Panc1 (cell line): ENCODE data around the gene SIGMAR1.

Experiments
- POLR2AphosphoS5 ChIP-seq: IDR thresholded peaks from 2 replicates; pipeline ENCODE4 v1.6.1; 2012; ENCODE audit warnings: mild to moderate bottlenecking, low read depth, low read length, moderate library complexity
- SIN3A ChIP-seq: IDR thresholded peaks from 2 replicates; pipeline ENCODE4 v1.6.1; 2012; ENCODE audit warnings: low read depth, mild to moderate bottlenecking, low read length, moderate library complexity, borderline replicate concordance; ENCODE audit not compliant: insufficient read depth
- TCF7L2 ChIP-seq: IDR thresholded peaks from 2 replicates; pipeline ENCODE4 v1.6.1; 2011; ENCODE audit warnings: mild to moderate bottlenecking, low read depth, low read length, inconsistent platforms
- TF ChIP-seq, protein P1 (sequence below): fragments of 450-650 bp; IDR thresholded peaks from 2 replicates; pipeline ENCODE4 v1.5.1; 2017; ENCODE audit warnings: mild to moderate bottlenecking
- TF ChIP-seq, protein P2 (sequence below), 2 experiments: IDR thresholded peaks; 2 replicates each; pipeline ENCODE4 v1.6.1; 2011 to 2012; ENCODE audit warnings: low read depth in 2 of 2, control low read depth in 1 of 2, low read length in 1 of 2, mild to moderate bottlenecking in 1 of 2, moderate library complexity in 1 of 2; ENCODE audit not compliant: insufficient read depth in 1 of 2

DNA sequence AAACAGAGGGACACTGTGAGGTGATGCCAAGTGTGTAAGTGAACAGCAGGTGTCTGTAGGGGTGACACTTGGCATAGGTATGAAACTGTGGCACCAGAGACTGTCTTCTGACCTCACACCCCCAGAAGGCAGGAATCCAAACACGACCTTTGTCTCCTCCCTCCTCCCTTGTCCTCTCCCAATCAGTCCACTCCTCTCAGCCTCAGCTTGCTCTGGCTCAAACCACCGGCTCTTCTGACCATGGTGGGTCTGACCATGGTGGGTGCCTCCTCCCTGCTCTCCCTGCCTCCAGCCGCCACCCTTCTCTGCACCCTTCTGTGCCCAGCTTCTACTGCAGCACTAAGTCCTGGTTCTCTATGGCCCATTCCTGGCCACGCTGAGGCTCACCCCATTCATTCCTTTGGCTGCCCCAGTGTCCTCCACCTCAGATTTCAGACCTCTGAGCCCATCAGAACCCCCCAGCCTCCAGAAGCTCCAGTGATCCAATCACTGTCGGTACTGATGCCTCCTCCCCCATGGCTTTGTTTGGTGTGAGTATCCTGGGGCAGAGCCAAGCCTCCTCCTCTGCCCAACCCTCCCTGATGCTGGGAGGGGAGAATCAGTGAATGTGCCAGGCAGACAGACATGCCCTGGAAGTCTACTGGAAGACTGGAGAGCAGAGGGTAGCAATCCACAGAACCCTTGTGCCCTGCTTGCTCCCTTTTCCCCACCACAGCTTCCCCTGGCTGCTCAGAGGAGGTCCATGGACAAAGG lies 7.0 kb downstream of the SIGMAR1 start:
- TF ChIP-seq, protein P1, sequence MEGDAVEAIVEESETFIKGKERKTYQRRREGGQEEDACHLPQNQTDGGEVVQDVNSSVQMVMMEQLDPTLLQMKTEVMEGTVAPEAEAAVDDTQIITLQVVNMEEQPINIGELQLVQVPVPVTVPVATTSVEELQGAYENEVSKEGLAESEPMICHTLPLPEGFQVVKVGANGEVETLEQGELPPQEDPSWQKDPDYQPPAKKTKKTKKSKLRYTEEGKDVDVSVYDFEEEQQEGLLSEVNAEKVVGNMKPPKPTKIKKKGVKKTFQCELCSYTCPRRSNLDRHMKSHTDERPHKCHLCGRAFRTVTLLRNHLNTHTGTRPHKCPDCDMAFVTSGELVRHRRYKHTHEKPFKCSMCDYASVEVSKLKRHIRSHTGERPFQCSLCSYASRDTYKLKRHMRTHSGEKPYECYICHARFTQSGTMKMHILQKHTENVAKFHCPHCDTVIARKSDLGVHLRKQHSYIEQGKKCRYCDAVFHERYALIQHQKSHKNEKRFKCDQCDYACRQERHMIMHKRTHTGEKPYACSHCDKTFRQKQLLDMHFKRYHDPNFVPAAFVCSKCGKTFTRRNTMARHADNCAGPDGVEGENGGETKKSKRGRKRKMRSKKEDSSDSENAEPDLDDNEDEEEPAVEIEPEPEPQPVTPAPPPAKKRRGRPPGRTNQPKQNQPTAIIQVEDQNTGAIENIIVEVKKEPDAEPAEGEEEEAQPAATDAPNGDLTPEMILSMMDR = no peak
- no peak for TF ChIP-seq POLR2AphosphoS5
- TF ChIP-seq, protein P2, sequence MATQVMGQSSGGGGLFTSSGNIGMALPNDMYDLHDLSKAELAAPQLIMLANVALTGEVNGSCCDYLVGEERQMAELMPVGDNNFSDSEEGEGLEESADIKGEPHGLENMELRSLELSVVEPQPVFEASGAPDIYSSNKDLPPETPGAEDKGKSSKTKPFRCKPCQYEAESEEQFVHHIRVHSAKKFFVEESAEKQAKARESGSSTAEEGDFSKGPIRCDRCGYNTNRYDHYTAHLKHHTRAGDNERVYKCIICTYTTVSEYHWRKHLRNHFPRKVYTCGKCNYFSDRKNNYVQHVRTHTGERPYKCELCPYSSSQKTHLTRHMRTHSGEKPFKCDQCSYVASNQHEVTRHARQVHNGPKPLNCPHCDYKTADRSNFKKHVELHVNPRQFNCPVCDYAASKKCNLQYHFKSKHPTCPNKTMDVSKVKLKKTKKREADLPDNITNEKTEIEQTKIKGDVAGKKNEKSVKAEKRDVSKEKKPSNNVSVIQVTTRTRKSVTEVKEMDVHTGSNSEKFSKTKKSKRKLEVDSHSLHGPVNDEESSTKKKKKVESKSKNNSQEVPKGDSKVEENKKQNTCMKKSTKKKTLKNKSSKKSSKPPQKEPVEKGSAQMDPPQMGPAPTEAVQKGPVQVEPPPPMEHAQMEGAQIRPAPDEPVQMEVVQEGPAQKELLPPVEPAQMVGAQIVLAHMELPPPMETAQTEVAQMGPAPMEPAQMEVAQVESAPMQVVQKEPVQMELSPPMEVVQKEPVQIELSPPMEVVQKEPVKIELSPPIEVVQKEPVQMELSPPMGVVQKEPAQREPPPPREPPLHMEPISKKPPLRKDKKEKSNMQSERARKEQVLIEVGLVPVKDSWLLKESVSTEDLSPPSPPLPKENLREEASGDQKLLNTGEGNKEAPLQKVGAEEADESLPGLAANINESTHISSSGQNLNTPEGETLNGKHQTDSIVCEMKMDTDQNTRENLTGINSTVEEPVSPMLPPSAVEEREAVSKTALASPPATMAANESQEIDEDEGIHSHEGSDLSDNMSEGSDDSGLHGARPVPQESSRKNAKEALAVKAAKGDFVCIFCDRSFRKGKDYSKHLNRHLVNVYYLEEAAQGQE (IDR thresholded peaks at IDR 0.05; ENCODE audit: insufficient read depth in 1 of 2, low read depth in 2 of 2, low read length in 1 of 2) = no peak
- TF ChIP-seq TCF7L2 = no peak
- no peak for TF ChIP-seq SIN3A
